GM19035 (cell line): Measurements from ENCODE around the gene MAPKAP1.
"Not testable (repeated sequence)": the region's sequence is repeated elsewhere in the genome, so short reads cannot be mapped to it uniquely, and the experiment has no call there.

Experiments
- ATAC-seq: cut with Tn5 transposase; IDR thresholded peaks from one replicate; pipeline ENCODE4 v1.9.1; 2021; ENCODE audit not compliant: unreplicated experiment

The MAPKAP1 gene

DNA sequence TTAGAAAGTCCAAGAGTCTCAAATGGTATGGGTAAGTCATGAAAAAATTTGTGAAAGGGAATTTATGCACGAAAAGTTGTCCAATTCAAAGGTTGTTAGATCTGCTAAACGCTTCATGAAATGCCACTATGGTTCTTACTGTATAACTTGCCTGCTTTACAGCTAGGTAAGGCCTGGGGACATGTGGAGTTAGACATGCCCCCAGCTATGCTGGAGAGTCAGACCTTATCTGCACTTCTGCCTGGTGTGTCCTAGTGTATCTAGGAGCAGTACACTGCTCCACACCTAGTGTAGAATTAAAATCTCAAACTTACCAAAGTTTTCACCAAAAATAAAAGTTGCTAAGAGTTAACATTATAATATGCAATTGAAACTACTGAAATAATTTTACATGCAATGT is 136.8 kb downstream of the MAPKAP1 start:
- no peak for ATAC-seq

DNA sequence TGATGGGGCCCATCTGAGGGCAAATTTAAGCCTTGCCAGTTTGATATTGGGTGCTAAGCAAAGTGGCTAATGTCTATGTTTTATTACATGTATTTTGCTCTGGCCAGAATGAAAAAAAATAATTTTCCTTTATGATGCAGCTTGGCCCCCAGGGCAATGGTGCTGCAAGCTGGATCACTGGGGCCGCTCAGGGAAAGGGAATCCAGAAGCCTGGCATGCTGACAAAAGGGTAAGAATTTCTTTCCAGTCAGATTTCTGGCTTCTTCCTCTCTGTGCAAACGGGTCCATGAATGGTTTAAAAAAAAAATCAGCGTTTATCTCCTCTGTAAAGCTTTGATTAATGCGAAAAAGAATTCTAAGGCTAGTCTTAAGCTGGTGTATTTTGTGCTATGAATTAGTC is 138.4 kb downstream of the MAPKAP1 start:
- no peak for ATAC-seq

GRCh38 chr9:125566051-125566450 is 141.0 kb downstream of the MAPKAP1 start:
- ATAC-seq, result not testable (repeated sequence)

- ATAC-seq, result no peak
These were observed 141.9 kb downstream of the MAPKAP1 start for GRCh38 chr9:125565126-125565525.

DNA sequence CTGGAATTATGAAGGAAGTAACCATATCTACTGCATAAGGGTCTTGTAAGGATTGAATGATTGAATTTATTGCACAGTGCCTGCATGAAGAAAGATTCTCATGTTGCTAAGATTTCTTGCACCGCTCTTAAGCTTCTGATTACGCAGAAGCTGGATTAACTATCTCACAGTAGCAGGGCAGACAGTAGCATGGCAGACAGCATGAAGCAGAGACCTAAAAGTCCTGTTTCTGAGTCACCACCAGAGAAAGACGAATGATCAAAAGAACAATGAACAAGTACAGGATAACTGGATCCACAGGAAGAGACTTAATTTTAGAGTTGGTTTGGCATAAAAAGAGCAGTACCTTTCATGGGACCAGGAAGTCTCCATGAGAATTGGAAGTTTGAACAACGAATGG is 142.4 kb downstream of the MAPKAP1 start:
- no peak for ATAC-seq

DNA sequence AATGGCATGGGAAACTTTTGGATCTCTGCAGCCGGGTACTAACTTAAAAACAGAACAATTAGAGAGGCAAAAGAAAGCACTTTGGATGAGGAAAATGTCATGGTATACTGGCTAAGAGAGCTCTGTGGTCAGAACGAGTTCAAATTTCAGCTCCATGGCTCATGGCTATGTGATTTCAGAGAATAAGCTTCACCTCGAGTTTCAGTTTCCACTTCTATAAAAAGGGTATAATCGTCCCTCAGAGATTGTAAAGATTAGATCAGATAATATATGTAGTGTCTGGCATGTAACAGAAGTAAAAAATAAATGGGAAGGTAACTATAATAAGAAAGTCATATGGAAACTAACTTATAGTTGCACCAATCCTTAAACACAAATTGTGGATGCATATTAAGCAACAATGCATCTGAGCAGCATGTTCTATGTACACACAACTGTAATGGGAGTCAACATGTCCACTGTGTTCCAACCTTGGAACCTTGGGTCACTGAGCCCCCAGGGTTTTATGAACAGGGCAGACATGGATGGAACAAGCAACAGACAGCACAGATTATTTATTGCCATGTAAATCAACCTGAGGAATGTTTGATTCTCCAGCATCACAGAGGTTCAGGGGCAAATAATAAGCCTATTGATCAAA is 145.4 kb downstream of the MAPKAP1 start:
- peak; percentile 58 for ATAC-seq

GRCh38 chr9:125559894-125560293 is 147.1 kb downstream of the MAPKAP1 start:
- no peak for ATAC-seq

DNA sequence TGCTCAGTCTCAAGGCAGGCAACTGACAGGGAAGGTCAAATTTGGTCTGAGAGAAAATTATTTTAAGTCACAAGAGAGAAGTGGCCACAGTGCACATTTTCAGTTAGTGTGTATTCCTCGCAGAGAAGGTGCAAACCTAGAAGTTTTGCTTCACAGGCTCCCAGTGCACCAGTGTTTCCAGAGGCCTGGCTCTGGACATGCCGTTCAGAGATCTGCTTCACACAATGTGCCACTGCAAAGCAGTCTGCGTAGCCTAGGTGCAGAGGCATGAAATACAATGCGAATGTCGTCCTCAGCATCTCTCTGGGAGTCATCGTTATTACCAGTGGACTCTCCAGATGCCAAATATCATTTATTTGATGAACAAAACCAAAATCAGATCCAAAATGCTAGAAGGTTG is 147.8 kb downstream of the MAPKAP1 start:
- ATAC-seq, result no peak

DNA sequence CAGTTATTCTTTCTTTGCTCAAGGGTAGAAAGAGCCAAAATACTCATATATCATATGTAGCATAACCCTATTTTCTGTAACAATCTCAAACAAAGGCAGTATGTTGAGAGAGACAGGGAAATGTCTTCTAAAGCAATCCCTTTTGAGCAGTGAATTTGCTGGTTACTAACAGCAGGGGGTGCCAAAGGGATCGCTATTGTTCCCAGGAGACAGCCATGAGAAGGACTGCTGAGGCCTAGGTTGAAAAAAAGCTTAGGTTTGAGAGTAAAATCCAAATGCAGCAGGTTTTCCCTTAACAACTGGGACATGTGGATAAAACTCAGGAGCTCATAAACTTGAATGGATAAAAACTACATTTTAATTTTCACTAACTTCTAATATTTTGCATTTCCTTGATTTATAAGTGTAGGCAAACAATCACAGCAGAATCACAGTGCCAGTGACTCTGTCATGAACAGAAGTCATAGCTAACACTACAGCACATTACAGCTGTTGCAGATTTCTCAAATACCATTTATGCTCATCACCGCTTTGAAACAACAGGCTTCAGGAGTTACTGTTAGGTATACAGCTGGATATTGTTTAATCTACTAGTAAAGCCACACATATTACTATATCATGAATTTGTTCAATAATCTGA is 148.4 kb downstream of the MAPKAP1 start:
- ATAC-seq, result no peak

DNA sequence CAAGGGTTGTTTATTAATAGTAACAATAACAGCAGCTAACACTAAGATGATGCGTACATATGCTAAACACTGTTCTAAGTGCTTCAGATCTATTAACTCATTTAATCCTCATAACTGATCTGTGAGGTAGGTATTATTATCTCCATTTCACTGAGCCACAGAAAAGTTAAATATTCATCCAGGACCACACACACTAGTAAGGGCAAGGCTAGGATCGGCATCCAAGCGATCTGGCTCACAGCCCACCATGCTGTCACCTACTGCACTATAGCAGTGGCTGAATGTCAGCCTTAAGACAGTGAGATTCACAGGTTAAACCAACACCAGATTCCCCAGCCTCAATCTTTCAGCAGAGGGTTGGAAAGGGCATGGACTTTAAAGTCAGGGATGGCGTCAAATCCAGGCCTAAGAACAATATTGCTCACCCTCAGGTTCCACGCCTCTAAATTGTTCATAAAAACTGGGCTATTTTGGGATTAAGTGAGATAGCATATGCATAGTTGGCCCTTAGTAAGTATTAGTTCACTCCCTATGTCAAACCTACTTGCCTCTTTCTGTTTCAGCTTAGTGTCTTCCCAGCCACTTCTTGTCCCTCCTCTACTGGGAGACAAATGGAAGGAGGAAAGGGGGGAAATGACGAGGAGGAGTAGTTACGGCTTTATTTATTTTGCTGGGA is 150.8 kb downstream of the MAPKAP1 start:
- ATAC-seq, result no peak

GRCh38 chr9:125554726-125555125 is 152.3 kb downstream of the MAPKAP1 start:
- ATAC-seq, result no peak

- ATAC-seq, result no peak
These were observed 155.2 kb downstream of the MAPKAP1 start for GRCh38 chr9:125551781-125552180.

- ATAC-seq, result no peak
These were observed 156.8 kb downstream of the MAPKAP1 start for GRCh38 chr9:125549891-125550885.

GRCh38 chr9:125549465-125549871 is 157.5 kb downstream of the MAPKAP1 start:
- ATAC-seq, result no peak

- no peak for ATAC-seq
These were observed 158.0 kb downstream of the MAPKAP1 start for GRCh38 chr9:125549039-125549438.

DNA sequence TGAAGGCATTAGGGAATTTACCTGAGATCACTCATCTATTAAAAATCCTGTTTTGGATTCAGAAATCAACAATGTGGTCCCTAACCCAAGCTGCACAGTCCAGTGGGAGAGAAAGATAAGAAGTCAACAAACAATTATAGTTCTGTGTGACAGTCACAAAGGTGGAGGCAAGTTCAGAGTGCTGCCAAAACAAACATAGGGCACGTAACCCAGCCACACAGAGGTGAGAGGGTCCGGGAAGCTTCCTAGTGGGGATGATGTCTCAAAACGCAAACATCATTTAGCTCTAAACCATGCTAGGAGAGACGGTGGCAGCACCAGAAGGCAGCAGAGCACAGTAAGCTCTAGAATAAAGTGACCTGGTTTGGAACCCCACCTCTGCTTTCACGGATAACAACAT is 158.9 kb downstream of the MAPKAP1 start:
- no peak for ATAC-seq

GRCh38 chr9:125547368-125547767 is 159.6 kb downstream of the MAPKAP1 start:
- no peak for ATAC-seq

GRCh38 chr9:125545845-125546244 is 161.2 kb downstream of the MAPKAP1 start:
- no peak for ATAC-seq

DNA sequence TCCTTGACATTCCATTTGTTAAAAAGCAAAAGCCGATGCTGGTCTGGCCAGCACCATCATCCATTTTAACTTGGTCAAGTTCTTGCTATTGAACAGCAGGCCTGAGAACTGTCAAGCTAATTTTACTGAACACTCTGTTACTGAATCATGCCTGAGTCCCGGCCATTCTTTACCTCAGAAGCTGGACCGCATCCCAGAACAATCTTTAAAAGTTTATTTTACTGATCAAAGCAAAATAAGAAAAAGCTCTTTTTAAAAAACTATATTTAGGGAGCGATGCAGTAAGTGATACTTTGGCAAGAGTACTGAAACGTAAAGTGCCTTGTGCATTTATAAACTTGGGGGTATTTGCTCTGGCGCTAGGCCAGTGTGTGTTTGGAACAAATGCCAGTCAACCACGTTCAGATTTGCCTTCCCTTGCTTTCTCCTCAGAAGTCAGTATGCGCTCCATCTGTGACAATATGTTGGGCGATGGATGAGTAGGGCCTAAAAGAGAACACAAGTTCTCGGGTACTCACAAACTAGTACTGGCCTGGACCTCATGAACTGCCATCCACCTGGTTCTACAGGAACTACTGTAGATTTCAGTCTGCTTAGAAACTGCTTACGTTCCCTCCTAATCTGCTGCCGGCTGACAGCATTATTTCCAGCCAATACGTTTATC is 161.9 kb downstream of the MAPKAP1 start:
- no peak for ATAC-seq

- ATAC-seq, result no peak
These were observed 162.5 kb downstream of the MAPKAP1 start for GRCh38 chr9:125544484-125544883.

DNA sequence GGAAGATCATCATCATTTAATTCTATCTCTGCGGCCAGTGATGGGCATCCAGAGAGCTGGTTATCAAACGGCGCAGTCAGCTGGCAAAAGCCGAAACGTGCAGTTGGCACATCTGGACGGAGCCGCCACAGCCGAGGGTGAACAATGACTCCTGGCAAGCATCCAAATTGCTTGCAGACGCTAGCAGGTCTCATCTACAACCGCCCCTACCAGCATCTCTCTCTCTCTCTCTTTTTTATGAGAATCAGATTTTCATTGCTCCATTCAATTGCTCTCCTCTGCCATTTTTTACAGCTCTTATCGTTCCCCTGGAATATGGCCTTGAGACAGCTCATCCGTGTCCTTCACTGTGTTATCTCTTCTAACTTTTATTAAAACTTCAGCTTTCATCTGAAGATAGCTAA is 165.2 kb downstream of the MAPKAP1 start:
- ATAC-seq, result no peak
